NCI-H69 (cell line): ENCODE data around the gene ACSS2.
A peak's percentile ranks its signal among the peaks of the same experiment; 100 is the strongest.

Experiments
- DNase-seq: peaks from one replicate; lab custom pipeline; 2025; lab: John Stamatoyannopoulos, UW

ACSS2 gene, protein sequence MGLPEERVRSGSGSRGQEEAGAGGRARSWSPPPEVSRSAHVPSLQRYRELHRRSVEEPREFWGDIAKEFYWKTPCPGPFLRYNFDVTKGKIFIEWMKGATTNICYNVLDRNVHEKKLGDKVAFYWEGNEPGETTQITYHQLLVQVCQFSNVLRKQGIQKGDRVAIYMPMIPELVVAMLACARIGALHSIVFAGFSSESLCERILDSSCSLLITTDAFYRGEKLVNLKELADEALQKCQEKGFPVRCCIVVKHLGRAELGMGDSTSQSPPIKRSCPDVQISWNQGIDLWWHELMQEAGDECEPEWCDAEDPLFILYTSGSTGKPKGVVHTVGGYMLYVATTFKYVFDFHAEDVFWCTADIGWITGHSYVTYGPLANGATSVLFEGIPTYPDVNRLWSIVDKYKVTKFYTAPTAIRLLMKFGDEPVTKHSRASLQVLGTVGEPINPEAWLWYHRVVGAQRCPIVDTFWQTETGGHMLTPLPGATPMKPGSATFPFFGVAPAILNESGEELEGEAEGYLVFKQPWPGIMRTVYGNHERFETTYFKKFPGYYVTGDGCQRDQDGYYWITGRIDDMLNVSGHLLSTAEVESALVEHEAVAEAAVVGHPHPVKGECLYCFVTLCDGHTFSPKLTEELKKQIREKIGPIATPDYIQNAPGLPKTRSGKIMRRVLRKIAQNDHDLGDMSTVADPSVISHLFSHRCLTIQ

DNA sequence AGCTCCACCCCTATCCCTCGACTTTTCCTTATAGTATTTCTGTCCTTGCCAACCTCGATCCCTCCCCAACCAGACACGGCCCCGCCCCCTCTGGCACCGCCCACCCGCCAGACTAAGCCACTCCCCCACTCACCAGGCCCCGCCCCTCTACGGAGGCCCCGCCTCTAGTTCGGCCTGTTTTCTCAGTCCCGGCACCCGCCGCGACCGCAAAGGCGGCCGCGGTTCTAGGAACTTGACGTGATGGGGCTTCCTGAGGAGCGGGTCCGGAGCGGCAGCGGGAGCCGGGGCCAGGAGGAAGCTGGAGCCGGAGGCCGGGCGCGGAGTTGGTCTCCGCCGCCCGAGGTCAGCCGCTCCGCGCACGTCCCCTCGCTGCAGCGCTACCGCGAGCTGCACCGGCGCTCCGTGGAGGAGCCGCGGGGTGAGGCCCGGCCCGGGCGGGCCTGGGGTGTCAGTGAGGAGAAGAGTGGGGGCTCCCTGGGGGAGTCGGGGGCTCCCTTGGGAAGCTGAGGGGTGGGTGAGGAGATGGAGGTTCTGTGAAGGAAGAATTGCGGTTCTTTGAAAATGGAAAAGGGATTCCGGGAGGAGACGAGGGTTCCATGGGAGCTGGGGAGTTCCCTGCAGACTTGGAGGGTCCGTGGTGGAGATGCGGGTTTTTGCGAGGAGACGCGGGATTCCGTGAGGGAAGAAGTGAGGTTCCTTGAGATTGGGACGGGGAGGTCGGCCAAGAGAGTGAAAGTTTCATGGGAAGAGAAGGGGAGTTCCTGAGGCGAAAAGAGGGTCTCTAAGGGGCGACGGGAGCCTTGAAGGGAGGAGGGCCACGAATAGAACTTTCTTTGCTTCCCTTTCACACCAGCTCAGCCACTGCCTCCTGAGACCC lies at the start of gene ACSS2:
Gene ACSS2 (plus strand): TSS at position 207 of the 877 bp plus-strand sequence. CDS start 34 bp downstream, at position 241.
- no peak for DNase-seq

DNA sequence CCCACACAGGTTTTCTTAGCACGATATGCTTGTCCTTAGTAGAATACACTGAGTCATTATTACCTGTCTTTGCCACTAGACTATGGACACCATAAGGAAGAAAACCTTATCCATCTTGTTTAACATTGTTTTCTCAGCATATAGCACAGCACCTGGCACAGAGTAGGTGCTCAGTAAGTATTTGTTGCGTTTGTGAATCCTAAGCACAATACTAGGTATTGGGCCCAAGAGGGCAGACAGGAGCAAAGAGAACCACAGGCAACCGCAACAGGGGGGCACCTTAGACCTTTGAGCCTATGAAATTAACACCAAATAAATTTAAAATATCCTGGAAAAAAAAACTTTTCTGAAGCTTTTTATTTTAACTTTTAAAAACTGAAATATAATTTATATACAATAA lies 47.2 kb upstream of the ACSS2 start:
- peak; percentile 15 for DNase-seq

GRCh38 chr20:34831936-34832335 lies 44.5 kb upstream of the ACSS2 start:
- no peak for DNase-seq

- peak; percentile 77 for DNase-seq
Observed at GRCh38 chr20:34834459-34834893, 41.9 kb upstream of the ACSS2 start.

- DNase-seq: no peak
Observed at GRCh38 chr20:34842143-34842542, 34.3 kb upstream of the ACSS2 start.

DNA sequence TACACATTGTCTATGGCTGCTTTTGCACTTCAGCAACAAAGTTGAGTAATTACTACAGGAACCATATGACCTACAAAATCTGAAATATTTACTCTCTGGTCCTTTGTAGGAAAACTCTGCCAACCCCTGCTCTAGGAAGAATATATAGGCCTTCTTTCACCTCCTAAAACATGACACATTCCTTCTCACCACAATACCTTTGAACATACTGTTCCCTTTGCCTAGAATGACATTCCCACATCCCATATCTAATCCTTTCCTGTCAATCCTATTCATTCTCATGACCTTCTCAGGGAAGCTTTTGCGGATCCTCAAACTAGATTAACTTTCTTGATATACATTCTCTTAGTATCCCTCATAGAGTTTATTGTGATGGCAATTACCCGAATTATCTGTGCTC lies 33.0 kb upstream of the ACSS2 start:
- DNase-seq: no peak

GRCh38 chr20:34848597-34848996 lies 27.8 kb upstream of the ACSS2 start:
- no peak for DNase-seq

- no peak for DNase-seq
Observed at GRCh38 chr20:34849778-34850177, 26.6 kb upstream of the ACSS2 start.

DNA sequence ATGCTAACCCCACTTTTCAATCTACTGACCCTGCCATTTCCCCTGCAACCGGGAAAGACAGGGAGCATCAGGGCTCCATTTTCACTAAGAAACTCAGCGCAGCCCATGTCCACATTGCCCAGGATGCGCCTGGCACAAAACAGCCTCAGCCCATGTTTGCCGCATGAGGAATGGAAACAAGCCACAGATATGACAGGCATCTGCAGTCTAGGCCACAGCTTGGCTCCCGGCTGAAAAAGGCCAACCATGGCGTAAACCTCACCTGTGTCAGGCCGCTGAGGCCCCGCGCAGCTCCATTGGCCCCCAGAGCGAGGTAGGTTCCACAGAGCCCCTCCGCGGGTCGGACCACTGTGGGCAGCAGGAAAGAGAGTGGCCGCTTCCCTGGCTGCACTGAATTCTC lies 25.4 kb upstream of the ACSS2 start:
- no peak for DNase-seq

DNA sequence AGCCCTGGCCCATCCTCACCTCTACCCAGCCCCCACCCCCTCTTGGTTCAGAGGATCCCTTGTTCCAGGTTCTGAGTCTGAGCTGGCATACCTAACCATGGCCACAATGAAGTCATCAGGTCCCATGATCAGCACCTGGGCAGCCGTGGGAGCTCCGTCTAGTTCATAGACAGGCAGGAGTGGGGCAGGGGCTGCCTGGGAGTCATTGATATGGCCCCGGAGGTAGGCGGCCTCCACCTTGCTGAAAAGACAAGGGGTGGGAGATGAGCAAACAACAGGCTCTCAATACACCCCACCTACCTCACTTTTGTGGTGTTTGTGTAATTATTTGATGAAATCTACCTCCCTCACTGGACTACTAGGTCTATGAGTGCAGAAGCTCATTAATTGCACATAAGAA lies 24.1 kb upstream of the ACSS2 start:
- DNase-seq: no peak

DNA sequence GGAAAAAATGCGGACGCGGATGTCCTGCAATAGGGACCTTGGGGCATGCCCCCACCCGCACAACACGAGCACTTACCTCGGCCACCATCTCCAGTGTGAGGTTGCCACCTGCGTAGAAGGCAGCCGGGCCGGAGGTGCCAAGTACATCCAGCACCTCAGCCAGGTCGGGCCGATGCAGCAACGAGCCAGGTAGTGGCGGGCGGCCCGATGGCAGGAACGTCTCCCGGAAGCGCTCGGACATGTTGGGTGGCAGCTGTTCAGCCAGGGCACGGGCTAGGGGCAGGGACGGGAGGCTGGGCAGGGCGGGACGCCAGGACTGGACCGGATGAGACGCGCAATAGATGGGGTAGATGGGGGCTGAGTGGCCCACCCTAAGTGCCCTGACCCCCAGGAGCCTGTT lies 17.0 kb upstream of the ACSS2 start:
- DNase-seq: no peak

- no peak for DNase-seq
Observed at GRCh38 chr20:34859826-34860545, 16.4 kb upstream of the ACSS2 start.

DNA sequence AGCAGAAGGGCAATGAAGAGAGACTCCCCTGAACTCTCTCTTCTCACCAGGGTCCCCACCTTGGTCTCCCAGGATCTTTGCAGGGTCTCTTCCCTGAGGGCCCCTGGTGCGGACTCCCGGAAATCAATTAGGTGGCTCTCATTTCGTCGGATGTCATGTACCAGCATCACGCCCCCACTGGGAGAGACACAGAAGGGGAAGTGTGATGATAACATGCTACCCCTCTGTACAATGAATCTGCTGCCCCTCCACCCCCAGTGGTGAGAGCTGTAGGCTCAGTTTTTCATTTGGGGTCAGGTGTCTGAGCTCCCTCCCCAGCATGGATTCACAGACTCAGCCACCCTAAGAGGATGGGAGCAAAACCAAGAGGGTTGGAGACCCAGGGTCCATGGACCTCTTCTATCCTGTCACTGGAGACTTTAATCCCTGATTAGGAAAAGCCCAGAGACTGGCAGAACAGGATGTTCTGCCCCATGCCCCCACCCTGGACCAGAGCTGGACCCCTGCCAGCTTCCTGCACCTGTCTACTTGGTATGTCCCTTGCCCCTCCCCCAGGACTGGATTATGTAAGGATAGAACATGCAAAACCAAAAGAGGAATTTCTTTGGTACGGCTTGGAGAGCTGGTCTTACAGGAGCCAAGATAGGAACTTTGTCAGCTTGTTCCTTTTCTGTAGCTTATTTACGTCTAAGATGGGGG lies 14.9 kb upstream of the ACSS2 start:
- peak; percentile 53 for DNase-seq

- DNase-seq: no peak
Observed at GRCh38 chr20:34862724-34863123, 13.7 kb upstream of the ACSS2 start.

DNA sequence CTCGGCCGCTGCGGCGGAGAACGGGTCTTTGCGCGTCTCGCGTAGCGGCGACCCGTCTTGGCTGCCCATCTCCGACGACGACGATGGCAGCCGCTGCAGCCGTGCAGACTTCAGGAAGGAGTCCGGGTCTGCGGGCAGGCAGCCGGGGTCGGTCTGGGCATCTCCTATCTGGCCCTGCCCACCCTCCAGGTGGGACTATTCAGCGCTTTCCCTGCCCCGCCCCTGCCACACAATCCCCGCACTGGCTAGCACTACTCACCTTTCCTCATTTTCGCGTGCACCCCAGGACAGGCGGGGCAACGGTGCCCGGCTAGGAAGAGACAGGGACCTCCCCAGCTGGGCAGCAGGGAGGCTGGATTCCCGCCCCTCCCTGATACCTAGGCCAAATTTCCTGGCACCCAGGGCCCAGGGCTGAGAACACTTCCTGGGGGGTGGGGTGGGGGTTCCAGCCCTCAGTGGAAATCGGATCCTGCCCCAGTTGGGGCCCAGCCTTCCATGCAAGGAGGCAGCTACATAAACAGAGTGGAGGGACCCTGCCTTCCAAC lies 12.9 kb upstream of the ACSS2 start:
- no peak for DNase-seq

GRCh38 chr20:34864216-34864615 lies 12.2 kb upstream of the ACSS2 start:
- DNase-seq: no peak

DNA sequence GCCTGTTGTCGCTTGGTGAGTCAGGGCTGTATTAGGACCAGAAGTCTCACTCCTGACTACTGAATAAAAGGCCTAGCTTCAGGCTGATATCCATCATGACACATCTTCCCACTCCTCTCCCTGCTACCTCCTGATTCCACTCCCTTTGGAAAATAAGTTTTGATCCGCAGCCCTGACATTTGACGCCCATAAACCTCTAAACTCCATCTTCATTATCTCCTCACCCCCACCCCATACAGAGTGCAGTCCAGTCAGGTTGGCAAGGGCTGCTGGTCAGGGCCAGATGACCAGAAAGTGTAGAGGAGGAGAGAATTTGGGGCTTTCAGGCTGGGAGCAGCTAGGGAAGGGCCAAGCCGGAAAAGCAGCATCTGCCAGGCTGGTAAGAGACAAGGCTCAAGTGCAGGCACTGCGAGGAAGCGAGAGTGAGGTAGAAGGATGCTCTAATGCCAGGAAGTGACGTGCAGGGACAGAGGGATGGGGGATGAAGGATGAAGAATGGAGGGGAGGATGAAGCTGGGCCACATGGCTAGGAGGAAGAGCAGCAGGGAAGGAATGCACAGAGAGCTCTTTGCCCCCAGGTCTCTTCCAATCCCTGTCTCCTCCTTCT lies 5.0 kb upstream of the ACSS2 start:
- no peak for DNase-seq

DNA sequence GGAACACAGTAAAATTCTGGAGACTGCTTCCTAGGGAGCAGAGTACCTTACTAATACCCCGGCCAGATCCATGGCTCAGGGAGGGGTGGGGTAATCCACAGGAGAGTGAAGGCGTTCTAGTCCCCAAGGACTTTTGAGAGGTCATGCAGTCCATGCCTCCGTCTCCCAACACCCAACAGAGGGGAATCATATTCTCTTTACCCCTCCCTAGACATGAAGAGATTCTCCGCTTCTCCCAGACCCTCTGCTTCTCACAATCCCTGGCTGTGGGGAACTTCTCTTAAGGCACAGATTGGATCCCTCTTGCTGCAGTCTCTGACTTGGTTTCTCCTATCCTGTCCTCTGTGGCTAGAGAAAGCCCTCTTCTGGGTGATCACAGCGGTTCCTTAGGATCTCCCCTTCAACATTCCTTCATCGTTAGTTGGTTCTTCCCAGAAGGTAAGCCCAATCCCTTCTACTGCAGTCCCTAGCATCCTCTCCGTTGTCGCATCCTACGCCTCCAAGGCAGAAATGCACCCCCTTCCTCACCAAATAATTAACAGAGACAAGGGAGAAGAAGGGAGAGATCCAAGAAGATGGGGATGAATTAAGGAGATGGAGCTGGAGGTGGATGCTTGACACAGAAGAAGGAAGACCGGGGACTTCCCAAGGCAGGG lies 4.3 kb upstream of the ACSS2 start:
- DNase-seq: peak; percentile 42

DNA sequence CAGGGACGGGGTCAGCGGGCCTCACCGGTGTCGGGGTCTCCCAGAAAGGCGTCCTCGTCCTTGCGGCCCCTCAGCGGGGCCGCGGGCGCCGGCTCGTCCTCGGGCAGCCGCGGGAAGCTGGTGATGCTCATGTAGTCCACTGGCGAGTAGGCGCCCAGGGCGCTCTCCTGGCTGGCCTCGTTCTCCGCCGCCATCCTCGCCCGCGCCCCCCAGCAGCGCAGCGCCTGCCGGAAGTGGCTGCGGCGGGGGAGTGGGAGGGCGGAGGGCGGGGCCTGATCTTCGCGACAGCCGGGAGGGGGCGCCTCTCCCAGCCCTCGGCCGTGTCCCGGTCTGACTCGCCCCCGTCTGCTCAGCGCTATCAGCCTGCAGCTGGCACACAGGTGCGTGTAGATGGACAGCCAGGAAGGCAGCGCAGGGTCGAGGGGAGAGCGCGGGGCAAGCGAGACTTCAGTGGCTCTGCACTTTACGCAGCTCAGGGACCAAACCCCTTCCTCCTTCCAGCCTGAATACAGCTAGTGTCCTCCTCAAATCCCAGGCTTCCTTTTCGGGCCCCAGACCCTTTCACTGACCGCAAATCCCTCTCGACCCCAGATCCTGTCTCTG lies 3.7 kb upstream of the ACSS2 start, which contains the start of gene GGT7:
Gene GGT7 (minus strand): TSS at position 235 of the 603 bp plus-strand sequence. CDS start 41 bp downstream, at position 194.
- DNase-seq: peak; percentile 95
